ENCODE data around the gene KRTAP9-4.
A peak's percentile ranks its signal among the peaks of the same experiment; 100 is the strongest.
"Not testable (repeated sequence)": the region's sequence is repeated elsewhere in the genome, so short reads cannot be mapped to it uniquely, and the experiment has no call there.

Gene KRTAP9-4

GRCh38 chr17:41249637-41250240 lies at the start of gene KRTAP9-4:
Gene KRTAP9-4, plus strand, starts transcription at chr17:41249687. Its CDS starts 34 bp downstream, at chr17:41249721.
- intact Hi-C loops (cut with DNase I); DNase-seq: not testable (repeated sequence)

- intact Hi-C loops (cut with DNase I): no loop called here
- DNase-seq: no peak
Measured at GRCh38 chr17:41211845-41212466, 37.5 kb upstream of the KRTAP9-4 start.

- DNase-seq: no peak
- intact Hi-C loops (cut with DNase I): no loop called here
Measured at GRCh38 chr17:41212524-41213169, 36.8 kb upstream of the KRTAP9-4 start.

GRCh38 chr17:41215681-41216080 lies 33.8 kb upstream of the KRTAP9-4 start:
- intact Hi-C loops (cut with DNase I): no loop called here
- DNase-seq: no peak

GRCh38 chr17:41223821-41224220 lies 25.7 kb upstream of the KRTAP9-4 start:
- intact Hi-C loops (cut with DNase I): no loop called here
- no peak for DNase-seq

GRCh38 chr17:41226051-41226450 lies 23.4 kb upstream of the KRTAP9-4 start:
- no peak for DNase-seq
- intact Hi-C loops (cut with DNase I): no loop called here

GRCh38 chr17:41226598-41227095 lies 22.8 kb upstream of the KRTAP9-4 start, which contains the start of gene KRTAP9-2:
Gene KRTAP9-2, plus strand, starts transcription at chr17:41226648. Its CDS starts 7 bp downstream, at chr17:41226655.
- DNase-seq; intact Hi-C loops (cut with DNase I): not testable (repeated sequence)

GRCh38 chr17:41230094-41230493 lies 19.4 kb upstream of the KRTAP9-4 start:
- intact Hi-C loops (cut with DNase I): no loop called here
- DNase-seq: no peak

GRCh38 chr17:41231731-41232130 lies 17.8 kb upstream of the KRTAP9-4 start:
- intact Hi-C loops (cut with DNase I): no loop called here
- DNase-seq: peak in 19 of 42 donors; percentile 7 to 64 (median 30)

GRCh38 chr17:41232399-41233105 lies 16.9 kb upstream of the KRTAP9-4 start, which contains the start of gene KRTAP9-3:
Gene KRTAP9-3, plus strand, starts transcription at chr17:41232449. Its CDS starts 53 bp downstream, at chr17:41232502.
- DNase-seq; intact Hi-C loops (cut with DNase I): not testable (repeated sequence)

- intact Hi-C loops (cut with DNase I): not testable (repeated sequence)
Measured at GRCh38 chr17:41237116-41237515, 12.4 kb upstream of the KRTAP9-4 start.

GRCh38 chr17:41237949-41238437 lies 11.5 kb upstream of the KRTAP9-4 start, which contains the start of gene KRTAP9-8:
Gene KRTAP9-8, plus strand, starts transcription at chr17:41237999. Its CDS starts 53 bp downstream, at chr17:41238052.
- DNase-seq; intact Hi-C loops (cut with DNase I): not testable (repeated sequence)

More at GRCh38 chr17:41237116-41237515, 12.4 kb upstream of the KRTAP9-4 start:
- not testable (repeated sequence) for DNase-seq

GRCh38 chr17:41246995-41247787 lies 2.3 kb upstream of the KRTAP9-4 start:
- intact Hi-C loops (cut with DNase I); DNase-seq: not testable (repeated sequence)

GRCh38 chr17:41251261-41251660 lies 1.8 kb downstream of the KRTAP9-4 start:
- no peak for DNase-seq

GRCh38 chr17:41254861-41255260 lies 5.4 kb downstream of the KRTAP9-4 start:
- no peak for DNase-seq
- intact Hi-C loops (cut with DNase I): no loop called here

More at GRCh38 chr17:41251261-41251660, 1.8 kb downstream of the KRTAP9-4 start:
- intact Hi-C loops (cut with DNase I): no loop called here

- DNase-seq; intact Hi-C loops (cut with DNase I): not testable (repeated sequence)
Measured at GRCh38 chr17:41255381-41256290, 6.1 kb downstream of the KRTAP9-4 start, which contains the start of gene KRTAP9-9. Gene KRTAP9-9, plus strand, starts transcription at chr17:41255384.

- DNase-seq: no peak
- intact Hi-C loops (cut with DNase I): no loop called here
Measured at GRCh38 chr17:41256291-41256685, 6.8 kb downstream of the KRTAP9-4 start.

Measured in head of caudate nucleus (tissue), 42 donors.